ENCODE measurements around the gene FOXRED1.

DNA sequence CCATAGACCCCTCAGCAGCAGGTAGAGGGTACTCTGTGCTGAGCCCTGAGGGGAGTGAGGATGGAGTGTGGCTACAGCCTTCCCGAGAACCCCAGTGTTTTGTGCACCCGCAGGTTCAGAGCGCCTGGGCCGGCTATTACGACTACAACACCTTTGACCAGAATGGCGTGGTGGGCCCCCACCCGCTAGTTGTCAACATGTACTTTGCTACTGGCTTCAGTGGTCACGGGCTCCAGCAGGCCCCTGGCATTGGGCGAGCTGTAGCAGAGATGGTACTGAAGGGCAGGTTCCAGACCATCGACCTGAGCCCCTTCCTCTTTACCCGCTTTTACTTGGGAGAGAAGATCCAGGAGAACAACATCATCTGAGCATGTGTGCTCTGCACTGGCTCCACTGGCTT, 8.4 kb downstream of the FOXRED1 start:
- TF ChIP-seq, protein P1, sequence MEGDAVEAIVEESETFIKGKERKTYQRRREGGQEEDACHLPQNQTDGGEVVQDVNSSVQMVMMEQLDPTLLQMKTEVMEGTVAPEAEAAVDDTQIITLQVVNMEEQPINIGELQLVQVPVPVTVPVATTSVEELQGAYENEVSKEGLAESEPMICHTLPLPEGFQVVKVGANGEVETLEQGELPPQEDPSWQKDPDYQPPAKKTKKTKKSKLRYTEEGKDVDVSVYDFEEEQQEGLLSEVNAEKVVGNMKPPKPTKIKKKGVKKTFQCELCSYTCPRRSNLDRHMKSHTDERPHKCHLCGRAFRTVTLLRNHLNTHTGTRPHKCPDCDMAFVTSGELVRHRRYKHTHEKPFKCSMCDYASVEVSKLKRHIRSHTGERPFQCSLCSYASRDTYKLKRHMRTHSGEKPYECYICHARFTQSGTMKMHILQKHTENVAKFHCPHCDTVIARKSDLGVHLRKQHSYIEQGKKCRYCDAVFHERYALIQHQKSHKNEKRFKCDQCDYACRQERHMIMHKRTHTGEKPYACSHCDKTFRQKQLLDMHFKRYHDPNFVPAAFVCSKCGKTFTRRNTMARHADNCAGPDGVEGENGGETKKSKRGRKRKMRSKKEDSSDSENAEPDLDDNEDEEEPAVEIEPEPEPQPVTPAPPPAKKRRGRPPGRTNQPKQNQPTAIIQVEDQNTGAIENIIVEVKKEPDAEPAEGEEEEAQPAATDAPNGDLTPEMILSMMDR (IDR thresholded peaks at IDR 0.05) = no peak
- TF ChIP-seq POLR2A (IDR thresholded peaks at IDR 0.05) (no peak), EP300 (IDR thresholded peaks at IDR 0.05) (no peak)

Data from gastroesophageal sphincter (tissue), 3 donors.